HG03571 (cell line): ENCODE data around the gene THOP1.

Experiments used
- ATAC-seq: cut with Tn5 transposase; IDR thresholded peaks from one replicate; pipeline ENCODE4 v1.9.1; 2021; ENCODE audit not compliant: unreplicated experiment

THOP1 gene

DNA sequence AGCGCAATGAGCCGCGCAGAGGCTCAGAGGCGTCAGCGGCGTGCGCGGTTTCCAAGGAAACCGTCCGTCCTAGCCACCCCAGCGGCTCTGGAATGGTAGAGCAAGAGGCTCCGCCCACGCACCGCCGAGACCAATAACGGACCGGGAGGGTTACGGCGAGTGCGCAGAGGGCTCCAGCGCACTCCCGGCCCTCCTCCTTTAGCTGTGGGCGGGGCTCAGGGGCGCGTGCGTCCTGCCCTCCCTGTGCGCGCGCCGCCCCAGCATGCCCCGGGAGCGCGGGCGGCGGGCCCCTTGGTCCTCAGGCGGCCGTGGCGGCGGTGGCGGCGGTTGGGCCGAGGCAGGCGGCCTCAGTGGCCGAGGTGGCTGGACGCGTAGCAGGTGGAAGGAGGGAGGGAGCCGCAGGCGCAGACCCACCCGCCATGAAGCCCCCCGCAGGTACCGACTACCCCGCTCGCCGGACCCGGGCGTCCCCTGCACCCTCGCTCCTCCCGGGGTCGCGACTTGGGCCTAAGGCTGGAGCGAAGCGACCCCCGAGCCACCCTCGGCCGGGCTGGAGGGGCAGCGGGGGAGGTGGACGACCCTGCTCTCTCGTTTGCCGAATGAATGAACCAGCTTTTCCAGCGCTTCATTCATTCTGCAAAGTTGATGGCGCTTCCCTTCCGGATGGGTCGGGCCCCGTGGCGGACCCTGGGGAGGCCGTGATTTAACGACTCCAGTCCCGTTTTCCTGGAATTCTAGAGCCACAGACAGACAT is at the start of gene THOP1:
Gene THOP1 (plus strand): TSS at position 260 of the 754 bp plus-strand sequence. CDS start 160 bp downstream, at position 420.
- peak; percentile 56 for ATAC-seq

DNA sequence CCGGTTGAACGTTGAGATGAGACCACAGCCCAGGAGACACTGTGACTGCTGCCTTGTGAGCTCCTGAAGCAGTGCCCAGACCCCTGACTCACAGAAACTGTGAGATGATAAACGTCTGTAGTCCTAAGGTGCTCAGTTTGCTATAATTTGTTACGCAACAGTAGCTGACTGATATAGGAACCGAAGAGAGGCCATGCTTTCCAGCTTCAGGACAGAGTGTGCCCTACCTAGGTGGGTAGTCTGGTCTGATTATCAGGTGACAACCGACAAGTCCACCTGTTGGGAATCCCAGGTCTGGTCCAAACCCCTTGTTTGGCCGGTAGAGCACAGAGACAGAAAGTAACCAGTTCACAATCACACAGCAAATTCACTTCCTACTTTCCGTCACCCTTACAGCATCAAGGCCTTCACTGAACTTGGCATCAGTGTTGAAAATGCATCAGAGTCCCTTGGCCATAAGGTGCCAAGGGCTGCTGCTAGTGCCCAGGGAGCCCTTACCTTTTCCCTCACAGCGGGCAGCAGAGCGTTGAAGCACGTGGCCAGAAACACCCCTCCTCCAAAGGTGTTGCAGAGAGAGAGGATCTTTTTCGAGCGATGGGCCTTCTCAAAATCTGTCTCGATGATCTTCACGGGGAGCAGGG is 48.6 kb upstream of the THOP1 start:
- no peak for ATAC-seq

DNA sequence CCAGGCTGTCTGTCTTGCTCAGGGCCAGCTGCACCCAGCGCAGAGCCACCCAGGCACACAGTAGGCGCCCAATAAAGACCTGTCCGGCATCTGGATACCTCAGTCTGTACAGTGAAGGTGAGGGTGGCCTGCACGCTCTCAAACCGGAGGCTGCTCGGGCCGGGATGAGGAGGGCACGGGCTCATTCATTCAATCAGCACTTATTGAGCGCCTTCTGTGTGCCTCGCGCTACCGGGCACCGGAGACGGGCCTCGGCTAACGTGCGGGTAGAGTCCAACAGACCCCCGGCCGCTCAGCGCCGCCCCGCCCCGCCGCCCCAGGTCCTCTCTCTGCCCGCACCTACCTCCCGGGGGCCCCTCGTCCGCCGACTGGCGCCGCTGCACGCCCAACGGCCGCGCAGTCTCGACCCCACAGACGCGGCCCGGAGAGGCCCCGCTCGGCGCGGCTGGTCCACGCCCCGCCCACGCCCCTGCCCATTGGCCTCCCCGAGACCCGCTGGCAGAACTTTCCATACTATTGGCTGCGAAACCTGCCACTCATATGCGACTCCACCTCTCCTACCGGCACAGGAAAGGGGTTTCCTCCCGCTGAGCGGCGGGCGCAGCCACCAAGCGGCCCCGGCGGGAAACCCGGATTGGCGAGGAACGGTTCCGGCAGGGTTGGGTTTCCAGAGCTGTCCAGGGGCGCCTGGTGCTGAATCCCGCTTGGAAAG is 45.5 kb upstream of the THOP1 start, which contains the start of gene SLC39A3:
Gene SLC39A3 (minus strand): TSS at position 416 of the 712 bp plus-strand sequence. CDS start 2,760 bp downstream, outside the sequence.
- ATAC-seq: peak; percentile 75

DNA sequence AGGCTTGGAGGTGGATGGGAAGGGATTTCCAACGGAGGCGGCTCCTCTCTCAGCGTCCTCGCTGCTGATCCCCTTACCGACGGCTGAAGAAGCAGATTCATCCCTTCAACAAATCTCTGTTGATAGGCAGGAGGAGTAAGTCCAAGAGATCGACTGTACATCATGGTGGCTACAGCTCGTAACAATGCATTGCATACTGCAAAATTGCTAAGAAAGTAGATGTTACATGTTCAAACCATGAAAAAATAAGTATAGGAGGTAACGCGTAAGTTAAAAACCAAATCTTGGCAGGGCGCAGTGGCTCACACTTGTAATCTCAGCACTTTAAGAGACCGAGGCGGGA is 45.0 kb upstream of the THOP1 start:
- ATAC-seq: no peak

DNA sequence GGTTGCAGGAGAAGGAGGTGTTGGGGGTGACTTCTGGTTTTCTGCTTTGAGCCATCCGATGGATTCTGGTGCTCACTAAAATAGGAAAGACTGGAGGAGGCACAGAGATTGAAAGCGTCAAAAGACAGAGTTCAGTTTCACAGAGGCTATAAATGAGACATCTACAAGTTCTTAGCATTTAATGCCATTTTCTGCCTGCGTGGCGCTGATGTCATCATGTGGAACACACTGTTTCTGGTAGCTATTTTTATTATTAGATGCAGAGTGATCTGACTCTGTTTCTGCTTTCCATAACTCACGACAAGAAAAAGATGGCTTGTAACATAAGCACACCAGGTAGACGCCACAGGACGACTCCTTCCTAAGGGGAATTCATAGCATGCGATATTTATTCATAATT is 42.2 kb upstream of the THOP1 start:
- ATAC-seq: no peak

DNA sequence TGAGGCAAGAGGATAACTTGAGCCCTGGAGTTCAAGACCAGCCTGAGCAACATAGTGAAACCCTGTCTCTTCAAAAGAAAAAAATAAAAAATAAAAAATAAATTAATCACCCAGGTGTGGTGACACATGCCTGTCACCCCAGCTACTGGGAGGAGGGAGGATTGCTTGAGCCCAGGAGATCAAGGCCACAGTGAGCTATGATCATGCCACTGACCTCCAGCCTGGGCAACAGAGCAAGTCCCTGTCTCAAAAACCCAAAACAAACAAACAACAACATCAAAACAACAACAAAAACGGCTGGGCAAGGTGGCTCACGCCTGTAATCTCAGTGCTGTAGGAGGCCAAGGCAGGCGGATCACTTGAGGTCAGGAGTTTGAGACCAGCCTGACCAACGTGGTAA is 41.2 kb upstream of the THOP1 start:
- ATAC-seq: no peak

DNA sequence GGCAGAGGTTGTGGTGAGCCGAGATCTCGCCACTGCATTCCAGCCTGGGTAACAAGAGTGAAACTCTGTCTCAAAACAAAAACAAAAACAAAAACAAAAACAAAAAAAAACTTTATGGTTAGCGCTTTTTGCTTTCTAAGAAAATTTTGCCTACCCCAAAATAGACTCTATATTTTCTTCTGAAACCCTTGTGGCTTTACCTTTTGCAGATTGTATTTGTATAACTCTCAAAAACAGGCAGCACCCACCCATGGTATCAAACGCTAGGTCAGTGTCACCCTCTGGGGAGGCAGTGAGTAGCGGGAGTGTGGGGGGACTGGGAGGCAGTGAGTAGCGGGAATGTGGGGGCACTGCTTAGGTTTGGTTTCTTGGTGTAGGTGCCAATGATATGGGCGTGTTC is 38.0 kb upstream of the THOP1 start:
- no peak for ATAC-seq

DNA sequence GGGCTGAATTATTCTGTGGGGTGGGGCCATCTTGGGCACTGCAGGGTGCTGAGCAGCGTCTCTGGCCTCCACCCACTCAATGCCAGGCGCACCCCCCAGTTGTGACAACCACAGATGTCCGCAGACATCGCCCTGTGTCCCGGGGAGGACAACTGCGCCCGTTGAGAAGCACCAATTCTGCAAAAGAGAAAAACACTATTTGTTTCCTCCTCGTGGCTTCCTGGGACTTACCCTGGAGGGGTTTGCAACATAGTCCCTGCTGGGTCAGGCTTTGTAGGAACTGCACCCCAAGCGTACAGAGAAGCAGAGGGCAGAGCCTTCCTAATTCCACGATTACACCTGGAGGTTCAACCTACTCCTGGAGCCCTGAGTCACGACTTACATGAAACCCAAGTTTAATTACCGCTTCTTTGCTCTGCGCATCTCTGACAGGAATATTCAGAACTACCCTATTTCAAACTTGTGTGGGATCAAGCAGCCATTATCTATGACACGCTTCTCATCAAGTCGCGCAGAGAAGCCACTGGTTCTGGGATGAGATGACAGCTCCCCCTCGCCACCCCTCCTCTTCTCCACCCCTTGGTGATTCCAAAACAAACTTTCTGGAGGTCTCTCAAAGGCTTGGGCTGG is 34.4 kb upstream of the THOP1 start:
- ATAC-seq: no peak

DNA sequence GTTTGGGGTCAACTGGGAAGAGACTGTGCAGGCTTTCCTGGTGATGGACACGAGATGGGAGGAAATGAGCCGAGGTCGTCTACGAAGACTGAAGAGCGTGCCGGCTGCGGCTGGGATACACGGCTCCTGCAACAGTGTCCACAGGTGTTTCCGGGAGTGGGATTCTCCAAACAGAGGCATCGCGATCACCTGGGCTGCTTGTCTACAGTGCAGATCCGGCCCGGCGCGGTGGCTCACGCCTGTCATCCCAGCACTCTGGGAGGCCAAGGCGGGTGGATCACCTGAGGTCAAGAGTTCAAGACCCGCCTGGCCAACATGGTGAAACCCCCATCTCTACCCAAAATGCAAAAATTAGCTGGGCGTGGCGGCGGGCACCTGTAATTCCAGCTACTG is 33.9 kb upstream of the THOP1 start:
- ATAC-seq: no peak

DNA sequence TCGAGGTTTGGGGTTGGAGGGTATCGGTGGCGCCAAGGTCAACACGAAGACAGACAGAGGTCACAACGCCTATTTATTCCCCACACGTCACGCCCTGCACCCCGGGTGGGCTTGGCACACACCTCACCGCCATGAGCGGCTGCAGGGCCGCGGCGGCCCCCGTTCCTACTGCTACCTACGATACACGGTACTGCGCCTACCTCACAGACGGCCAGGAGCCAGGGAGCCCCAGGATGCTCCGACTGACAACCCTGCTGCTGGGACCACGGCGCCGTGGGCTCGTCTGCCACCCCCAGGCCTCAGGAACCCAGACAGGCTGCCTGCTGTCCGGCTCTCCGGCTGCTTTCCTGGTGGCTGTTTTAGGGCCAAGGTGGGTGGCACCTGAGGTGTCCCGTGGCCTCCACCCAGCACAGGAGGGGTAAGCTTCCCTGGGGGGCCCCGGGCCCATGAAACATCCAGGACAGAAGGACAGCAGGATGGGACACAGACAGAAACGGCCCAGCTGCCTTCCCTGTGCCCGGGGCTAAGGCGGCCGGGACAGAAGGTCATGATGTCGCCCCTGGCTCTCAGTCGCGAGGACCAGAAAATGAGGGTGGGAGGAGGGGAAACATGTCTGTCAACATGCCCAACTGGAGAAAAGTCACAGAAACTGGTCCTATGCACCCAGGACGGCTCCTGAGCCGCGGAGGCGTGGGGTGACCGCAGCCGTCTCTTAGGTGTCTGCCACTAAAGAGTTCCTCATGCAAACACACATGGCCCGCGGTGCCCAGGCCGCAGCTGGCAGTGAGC is 30.4 kb upstream of the THOP1 start:
- ATAC-seq: no peak

DNA sequence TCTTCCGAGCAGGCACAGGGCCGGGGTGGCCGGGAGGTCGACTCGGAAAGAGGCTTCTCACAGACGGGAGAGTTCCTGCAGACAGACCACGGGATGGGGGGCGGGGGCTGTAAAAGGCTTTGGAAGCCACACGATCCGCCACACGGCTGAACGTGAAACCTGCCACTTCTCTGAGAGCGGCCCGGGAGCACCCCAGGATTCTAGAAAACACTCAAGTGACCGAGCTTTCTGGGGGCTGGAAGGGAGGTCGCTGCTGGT is 29.9 kb upstream of the THOP1 start:
- no peak for ATAC-seq

DNA sequence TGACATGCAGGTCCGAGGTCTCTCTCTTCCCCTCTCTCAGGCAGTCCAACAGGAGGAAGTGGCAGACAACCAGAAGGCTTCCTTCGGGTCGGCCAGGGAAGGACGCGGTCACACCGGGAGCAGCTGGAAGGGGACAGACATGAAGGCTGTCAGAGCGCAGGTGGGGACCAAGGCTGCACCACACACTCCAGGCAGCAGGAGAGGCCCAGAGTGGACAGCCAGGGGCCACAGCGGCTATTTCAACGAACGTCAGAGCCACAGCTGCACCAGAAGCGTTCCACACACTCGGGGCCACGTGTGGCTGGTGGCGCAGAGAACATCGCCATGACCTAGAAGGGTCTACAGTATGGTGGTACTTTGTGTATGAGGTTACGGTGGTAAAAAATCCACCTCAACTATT is 29.5 kb upstream of the THOP1 start:
- ATAC-seq: no peak

DNA sequence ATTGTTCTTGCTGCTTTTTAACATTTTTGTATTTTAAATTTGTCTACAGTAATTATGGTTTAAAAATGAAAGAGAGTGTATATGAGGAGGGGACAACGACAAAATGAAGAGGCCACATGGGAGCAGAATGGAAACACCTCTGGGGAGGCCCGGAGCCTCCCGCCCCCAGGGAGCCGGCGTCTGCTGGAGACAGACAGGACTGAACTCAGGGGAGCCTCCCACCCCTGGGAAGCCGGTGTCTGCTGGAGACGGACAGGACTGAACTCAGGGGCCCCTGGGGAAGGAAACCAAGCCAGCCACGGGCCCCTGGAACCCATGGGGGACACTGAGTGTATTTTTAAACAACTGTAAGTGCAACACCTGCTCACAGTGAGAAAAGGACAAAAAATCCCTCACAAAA is 28.8 kb upstream of the THOP1 start:
- ATAC-seq: no peak

DNA sequence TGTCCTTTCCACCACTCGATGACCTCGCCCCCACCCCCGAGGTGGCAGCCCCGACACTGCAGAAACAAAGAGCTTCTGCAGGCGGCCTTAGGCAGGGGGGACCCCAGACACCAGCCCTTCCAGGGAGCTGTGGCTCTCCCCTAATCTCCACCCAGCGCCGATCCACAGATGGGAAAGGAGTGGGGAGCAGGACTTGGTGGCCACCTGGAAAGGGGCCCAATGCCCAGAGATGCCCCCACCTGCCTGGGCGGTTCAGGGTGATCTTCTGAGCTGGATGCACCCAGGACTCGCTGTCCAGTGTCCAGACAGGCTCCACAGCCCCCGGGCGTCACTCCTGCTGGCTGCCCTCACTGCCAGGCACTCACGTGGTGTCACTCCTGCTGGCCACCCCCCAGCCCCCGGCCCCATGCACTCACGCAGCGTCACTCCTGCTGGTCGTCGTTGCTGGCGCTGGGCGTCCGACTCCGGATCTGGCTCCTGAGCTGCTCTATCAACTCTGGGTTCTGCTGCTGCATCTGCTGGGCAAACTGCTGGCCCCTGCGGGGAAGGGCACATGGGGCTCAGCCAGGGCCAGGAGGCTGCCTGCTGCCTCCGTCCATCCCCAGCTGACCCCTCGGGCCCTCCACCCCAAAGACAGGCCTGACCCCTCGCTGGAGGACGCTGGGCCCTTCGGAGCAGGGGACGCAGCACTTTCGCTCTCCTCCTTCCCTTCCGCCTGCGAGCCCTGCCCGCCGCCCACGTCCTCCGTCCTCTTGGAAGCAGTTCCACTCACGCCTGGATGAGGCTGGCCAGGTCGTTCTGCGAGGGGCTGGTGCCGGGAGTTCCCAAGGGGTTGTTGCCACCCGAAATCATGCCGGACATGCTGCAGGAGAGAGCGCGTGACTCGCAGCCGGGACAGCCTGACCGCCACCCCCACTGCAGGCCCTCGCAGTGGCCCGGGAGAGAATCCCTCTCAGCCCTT is 28.1 kb upstream of the THOP1 start:
- ATAC-seq: no peak

DNA sequence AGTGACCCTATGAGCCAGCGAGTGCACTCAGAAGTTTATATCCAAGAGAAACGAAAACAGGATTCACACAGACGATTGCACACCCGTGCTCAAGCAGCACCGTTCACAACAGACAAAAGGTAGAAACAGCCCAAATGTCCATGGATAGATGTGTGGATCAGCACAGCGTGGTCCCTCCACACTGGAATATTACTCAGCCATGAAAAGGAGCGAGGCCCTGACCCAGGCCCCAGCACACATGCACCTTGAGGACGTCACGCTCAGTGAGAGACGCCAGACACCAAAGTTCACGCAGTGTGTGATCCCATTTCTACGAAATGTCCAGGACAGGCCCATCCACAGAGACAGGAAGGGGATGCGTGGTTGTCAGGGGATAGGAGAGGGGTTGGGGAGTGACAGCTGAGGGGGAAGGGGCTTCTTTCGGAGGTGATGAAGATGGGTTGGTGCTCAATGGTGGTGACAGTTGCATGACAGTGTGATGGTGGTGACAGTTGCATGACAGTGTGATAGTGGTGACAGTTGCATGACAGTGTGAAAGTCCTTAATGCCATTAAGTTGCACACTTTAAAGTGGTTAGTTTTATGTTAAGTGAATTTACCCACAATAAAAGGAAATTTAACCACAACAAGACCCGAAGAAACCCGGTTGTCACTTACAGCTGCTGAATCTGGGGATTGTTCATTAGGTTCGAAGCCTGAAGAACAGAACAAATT is 26.5 kb upstream of the THOP1 start:
- ATAC-seq: no peak

DNA sequence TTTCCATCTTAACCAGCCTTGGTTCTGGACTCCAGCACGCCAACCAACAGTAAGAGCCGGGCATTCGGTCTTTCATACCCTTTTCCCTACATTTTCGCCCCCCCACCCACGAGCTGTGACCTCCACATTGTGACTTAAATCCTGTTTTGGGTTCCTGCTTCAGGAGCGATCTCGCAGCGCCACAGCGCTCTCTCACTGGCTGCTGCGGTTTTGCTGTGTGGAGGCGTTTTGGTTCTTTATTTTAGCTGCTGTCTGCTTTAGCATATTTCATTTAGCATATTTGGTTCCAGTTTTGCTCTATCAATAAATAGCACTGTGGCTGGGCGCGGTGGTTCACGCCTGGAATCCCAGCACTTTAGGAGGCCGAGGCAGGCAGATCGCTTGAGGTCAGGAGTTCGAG is 25.9 kb upstream of the THOP1 start:
- no peak for ATAC-seq

DNA sequence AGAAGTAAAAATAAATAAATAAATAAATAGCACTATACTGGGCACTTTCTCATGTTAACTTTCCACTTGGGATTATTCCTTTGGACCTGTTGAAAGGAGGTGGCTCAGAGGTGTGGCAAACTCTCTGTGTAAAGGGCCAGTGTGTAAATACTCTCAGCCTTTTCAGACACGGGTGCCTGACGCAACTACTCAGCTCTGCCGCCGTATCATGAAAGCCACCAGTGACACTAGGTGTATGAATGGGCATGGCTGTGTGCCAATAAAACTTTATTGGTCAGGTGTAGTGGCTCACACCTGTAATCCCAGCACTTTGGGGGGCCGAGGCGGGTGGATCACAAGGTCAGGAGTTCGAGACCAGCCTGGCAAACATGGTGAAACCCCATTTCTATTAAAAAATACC is 25.3 kb upstream of the THOP1 start:
- ATAC-seq: no peak

DNA sequence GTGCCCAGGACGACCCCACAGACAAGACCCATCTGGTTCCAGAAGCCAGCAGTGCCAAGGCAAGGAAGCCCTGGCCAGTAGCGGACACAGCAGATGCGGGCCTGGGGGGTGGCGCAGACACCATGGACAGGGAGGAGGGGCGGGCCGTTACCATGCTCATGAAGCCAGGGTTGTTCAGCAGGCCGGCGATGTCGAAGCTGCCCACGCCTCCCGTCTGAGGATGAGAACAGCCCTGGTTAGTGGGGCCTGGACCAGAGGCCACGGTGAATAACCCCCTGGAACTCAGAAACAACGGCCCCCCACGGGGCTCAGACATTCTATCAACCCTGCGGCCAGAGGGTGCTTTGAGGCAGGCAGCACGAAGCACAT is 24.0 kb upstream of the THOP1 start:
- no peak for ATAC-seq
